Parathyroid adenoma (tissue), 2 donors: ENCODE data around the gene MATCAP1.

Experiments
- H2AFZ ChIP-seq: fragments of 300-600 bp; sonication (generic); one replicate; pipeline ENCODE4 v1.7.0; 2017; ENCODE audit warnings: antibody characterized with exemption, mild to moderate bottlenecking
- H3K27ac ChIP-seq: fragments of 300-600 bp; sonication (generic); one replicate; pipeline ENCODE4 v1.7.0; 2017
- H3K27me3 ChIP-seq: fragments of 300-600 bp; sonication (generic); one replicate; pipeline ENCODE4 v1.7.0; 2017; ENCODE audit warnings: low read length; ENCODE audit not compliant: control insufficient read depth, insufficient read depth
- H3K36me3 ChIP-seq: fragments of 300-600 bp; sonication (generic); one replicate; pipeline ENCODE4 v1.7.0; 2017; ENCODE audit warnings: low read length; ENCODE audit not compliant: control insufficient read depth, insufficient read depth
- H3K4me1 ChIP-seq: fragments of 300-600 bp; sonication (generic); one replicate; pipeline ENCODE4 v1.7.0; 2017; ENCODE audit warnings: control low read depth
- H3K4me2 ChIP-seq: fragments of 300-600 bp; sonication (generic); one replicate; pipeline ENCODE4 v1.7.0; 2017; ENCODE audit warnings: low read length
- H3K4me3 ChIP-seq: fragments of 300-600 bp; sonication (generic); one replicate; pipeline ENCODE4 v1.7.0; 2017; ENCODE audit warnings: low read depth, low read length
- H3K79me2 ChIP-seq: fragments of 300-600 bp; sonication (generic); one replicate; pipeline ENCODE4 v1.7.0; 2017; ENCODE audit warnings: control low read depth
- H3K9ac ChIP-seq: fragments of 300-600 bp; sonication (generic); one replicate; pipeline ENCODE4 v1.7.0; 2017; ENCODE audit warnings: mild to moderate bottlenecking
- H3K9me3 ChIP-seq: fragments of 300-600 bp; sonication (generic); one replicate; pipeline ENCODE4 v1.7.0; 2017; ENCODE audit warnings: low read length; ENCODE audit not compliant: control insufficient read depth
- CTCF ChIP-seq: fragments of 300-600 bp; sonication (generic); IDR thresholded peaks from one replicate; pipeline ENCODE4 v1.7.0; 2017; ENCODE audit warnings: antibody characterized with exemption, mild to moderate bottlenecking
- donor health status: primary hyperparathyroidism.

MATCAP1 gene

GRCh38 chr16:67185651-67186134 lies 1.9 kb upstream of the MATCAP1 start:
- no peak for TF ChIP-seq CTCF
- no peaks in the 10 kb centered on the region for H3K9me3 ChIP-seq
- H3K9ac ChIP-seq: no peak overlapping the region
- peak overlapping the region; percentile 96 for H3K27ac ChIP-seq
- no peaks in the 10 kb centered on the region for H3K27me3 ChIP-seq
- peaks cover 18% of the 10 kb centered on the region for H3K4me1 ChIP-seq
- no peaks in the 10 kb centered on the region for H3K79me2 ChIP-seq
- H3K4me3 ChIP-seq: peak overlapping the region; percentile 12
- no peaks in the 10 kb centered on the region for H3K36me3 ChIP-seq
- peak overlapping the region; percentile 55 for H3K4me2 ChIP-seq
- H2AFZ ChIP-seq: peak overlapping the region; percentile 92

GRCh38 chr16:67184995-67185650 lies 1.4 kb upstream of the MATCAP1 start:
- Histone ChIP-seq H3K27ac (peak overlapping the region; percentile 96), H3K27me3 (no peaks in the 10 kb centered on the region), H3K4me3 (peak overlapping the region; percentile 12), H3K36me3 (no peaks in the 10 kb centered on the region), H3K9me3 (no peaks in the 10 kb centered on the region), H3K79me2 (no peaks in the 10 kb centered on the region), H3K4me2 (peak overlapping the region; percentile 55), H3K9ac (no peak overlapping the region), H3K4me1 (peaks cover 18% of the 10 kb centered on the region), H2AFZ (peak overlapping the region; percentile 92)
- TF ChIP-seq CTCF: peak; percentile 90

GRCh38 chr16:67184453-67184994 lies 761 bp upstream of the MATCAP1 start:
- no peak for TF ChIP-seq CTCF
- peaks cover 18% of the 10 kb centered on the region for H3K4me1 ChIP-seq
- H3K27me3 ChIP-seq: no peaks in the 10 kb centered on the region
- peak overlapping the region; percentile 96 for H3K27ac ChIP-seq
- peak overlapping the region; percentile 92 for H2AFZ ChIP-seq
- H3K4me3 ChIP-seq: peak overlapping the region; percentile 81
- peak overlapping the region; percentile 81 for H3K9ac ChIP-seq
- H3K9me3 ChIP-seq: no peaks in the 10 kb centered on the region
- no peaks in the 10 kb centered on the region for H3K79me2 ChIP-seq
- peak overlapping the region; percentile 94 for H3K4me2 ChIP-seq
- H3K36me3 ChIP-seq: no peaks in the 10 kb centered on the region

GRCh38 chr16:67183284-67183626 lies 508 bp downstream of the MATCAP1 start:
- no peak for TF ChIP-seq CTCF
- Histone ChIP-seq H3K4me1 (peaks cover 18% of the 10 kb centered on the region), H3K9ac (no peak overlapping the region), H3K27me3 (no peaks in the 10 kb centered on the region), H2AFZ (peak overlapping the region; percentile 92), H3K4me2 (peak overlapping the region; percentile 94), H3K79me2 (no peaks in the 10 kb centered on the region), H3K9me3 (no peaks in the 10 kb centered on the region), H3K36me3 (no peaks in the 10 kb centered on the region), H3K4me3 (peak overlapping the region; percentile 81), H3K27ac (peak overlapping the region; percentile 96)

- peaks cover 23% of the 10 kb centered on the region for H3K4me1 ChIP-seq
- H3K4me3 ChIP-seq: no peak overlapping the region
- no peak overlapping the region for H3K4me2 ChIP-seq
- H3K27me3 ChIP-seq: no peaks in the 10 kb centered on the region
- no peaks in the 10 kb centered on the region for H3K79me2 ChIP-seq
- no peaks in the 10 kb centered on the region for H3K9me3 ChIP-seq
- H2AFZ ChIP-seq: no peak overlapping the region
- H3K9ac ChIP-seq: no peak overlapping the region
- TF ChIP-seq CTCF: no peak
- no peaks in the 10 kb centered on the region for H3K36me3 ChIP-seq
- peak overlapping the region; percentile 96 for H3K27ac ChIP-seq
Observed at GRCh38 chr16:67182288-67182687, 1.5 kb downstream of the MATCAP1 start.
